HG03175 (cell line): Measurements from ENCODE around the gene RNU5B-1.
"Not testable (repeated sequence)": the region's sequence is repeated elsewhere in the genome, so short reads cannot be mapped to it uniquely, and the experiment has no call there.

Experiments
- ATAC-seq: cut with Tn5 transposase; IDR thresholded peaks from one replicate; pipeline ENCODE4 v1.9.1; 2021; ENCODE audit warnings: mild to moderate bottlenecking, moderate library complexity; ENCODE audit not compliant: unreplicated experiment

Gene RNU5B-1

DNA sequence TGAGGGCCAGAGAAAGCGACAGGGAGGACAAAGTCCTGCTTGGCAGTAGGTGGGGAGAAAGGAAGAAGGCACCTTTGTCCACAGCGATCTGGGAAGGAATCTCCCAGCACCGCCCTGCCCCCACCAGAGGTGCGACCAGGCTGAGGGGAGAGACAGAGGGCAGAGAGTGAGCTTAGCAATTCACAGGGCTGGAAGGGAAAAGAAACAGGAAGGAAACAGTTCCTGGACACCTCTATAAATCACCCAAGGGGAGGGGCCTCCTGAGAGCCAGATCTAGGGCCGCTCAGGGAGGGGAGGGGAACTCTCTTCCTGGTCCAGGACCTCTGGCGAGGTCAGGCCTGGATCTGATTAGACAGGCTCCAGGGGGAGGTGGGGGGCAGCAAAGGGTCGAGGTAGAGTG is 35.4 kb downstream of the RNU5B-1 start:
- ATAC-seq: no peak

DNA sequence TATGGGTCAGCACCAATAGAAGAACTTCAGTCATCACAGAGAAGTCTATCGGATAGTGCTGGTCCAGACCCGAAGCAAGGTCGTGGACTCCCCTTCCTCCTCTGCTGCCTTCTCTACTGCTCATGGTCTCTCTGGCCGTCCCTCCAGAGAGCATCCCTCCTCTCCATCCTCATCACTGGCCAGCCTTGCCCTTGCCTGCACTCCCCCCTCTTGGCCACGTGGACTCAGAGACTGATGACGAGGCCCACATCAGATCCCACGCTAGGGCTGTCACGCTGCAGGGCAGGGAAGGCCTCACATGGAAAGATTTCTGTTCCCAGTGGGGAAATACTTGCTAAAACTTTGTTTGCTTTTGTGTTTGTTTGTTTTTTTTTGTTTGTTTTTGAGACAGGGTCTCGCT is 38.0 kb downstream of the RNU5B-1 start:
- ATAC-seq: no peak

DNA sequence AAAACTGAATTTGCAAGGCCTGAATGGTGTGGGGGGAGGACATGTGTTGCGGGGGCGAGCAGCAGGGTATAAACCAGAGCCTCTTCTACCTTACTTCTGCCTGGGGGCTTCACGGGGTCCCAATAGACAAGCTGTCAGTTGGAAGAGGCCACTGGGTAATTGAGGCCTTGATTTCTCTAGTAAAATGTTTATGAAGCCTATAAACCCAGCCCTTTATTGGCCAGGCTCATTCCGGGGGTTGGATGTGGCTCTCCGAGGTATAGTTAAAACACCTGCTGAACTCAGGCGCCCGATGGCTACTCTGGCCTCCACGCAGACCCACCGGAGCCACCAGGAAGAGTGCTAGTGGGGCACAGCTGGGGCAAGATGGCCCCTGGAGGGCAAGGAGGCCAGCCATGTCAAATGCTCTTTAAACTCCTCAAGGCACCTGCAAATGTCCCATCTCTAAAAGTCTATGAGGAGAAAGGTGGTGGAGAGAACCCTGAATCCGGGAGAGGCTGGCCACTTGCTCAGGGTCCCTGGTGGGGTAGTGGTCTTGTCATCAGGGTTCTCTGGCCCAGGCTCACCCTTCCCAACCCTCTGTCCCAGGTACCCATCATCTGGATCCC is 39.0 kb downstream of the RNU5B-1 start:
- ATAC-seq: no peak

- ATAC-seq: no peak
Observed at GRCh38 chr15:65344214-65344913, 39.9 kb downstream of the RNU5B-1 start.

GRCh38 chr15:65344914-65345275 is 40.4 kb downstream of the RNU5B-1 start:
- no peak for ATAC-seq

- no peak for ATAC-seq
Observed at GRCh38 chr15:65346856-65347598, 42.5 kb downstream of the RNU5B-1 start.

DNA sequence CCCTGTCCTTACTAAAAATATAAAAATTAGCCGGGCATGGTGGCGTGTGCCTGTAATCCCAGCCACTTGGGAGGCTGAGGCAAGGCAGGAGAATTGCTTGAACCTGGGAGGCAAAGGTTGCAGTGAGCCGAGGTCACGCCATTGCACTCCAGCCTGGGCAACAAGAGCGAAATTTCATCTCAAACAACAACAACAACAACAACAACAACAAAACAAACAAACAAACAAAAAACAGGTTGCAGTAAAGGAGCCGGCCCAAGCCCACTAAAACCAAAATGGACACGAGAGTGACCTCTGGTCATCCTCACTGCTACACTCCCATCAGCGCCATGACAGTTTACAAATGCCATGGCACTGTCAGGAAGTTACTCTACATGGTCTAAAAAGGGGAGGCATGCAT is 43.3 kb downstream of the RNU5B-1 start:
- ATAC-seq: not testable (repeated sequence)

DNA sequence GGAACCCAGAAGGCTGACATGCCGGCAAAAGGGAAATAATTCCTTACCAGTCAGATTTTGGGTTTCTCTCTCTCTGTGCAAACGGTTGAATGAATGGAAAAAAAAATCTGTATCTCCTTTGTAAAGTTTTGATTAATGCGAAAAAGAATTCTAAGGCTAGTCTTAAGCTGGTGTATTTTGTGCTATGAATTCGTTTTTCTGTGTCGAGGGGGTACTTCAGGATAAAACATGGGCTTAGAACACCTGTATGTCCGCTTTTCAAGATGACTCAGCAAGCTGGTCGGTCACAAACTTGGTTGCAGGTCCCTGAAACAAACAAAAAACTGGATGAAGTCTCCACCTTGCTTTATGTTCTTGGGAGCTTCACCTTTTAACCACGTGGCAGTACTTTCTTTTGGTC is 44.9 kb downstream of the RNU5B-1 start:
- no peak for ATAC-seq

DNA sequence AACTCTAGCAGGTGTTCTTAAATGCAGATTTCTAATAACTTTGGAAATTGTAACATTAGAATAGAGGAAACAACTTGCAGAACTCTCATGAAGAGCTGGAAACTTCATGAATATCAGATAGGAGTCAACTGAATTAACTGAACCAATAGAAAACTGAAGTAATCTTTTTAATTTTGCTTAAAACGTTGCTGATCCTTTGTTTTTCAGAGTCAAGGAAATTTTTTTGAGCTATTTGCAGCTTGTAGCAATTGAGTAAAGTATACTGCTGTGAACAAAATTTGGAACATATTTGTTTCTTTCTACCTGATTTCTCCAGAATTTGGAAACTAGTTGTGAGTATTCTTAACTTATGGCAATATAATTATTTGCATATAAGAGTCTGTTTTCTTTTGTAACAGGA is 47.5 kb downstream of the RNU5B-1 start:
- ATAC-seq: not testable (repeated sequence)
